ENCODE data around the gene F11R. TPM values are rescaled to one million over a fixed set of nuclear protein-coding genes. Genes with fewer than 3 reads are reported as not detected.
"Not testable (repeated sequence)": the region's sequence is repeated elsewhere in the genome, so short reads cannot be mapped to it uniquely, and the experiment has no call there.

F11R gene
- total RNA-seq, 4 donors from 2014 or later: 68.4 to 125 (median 97.5) TPM

- intact Hi-C loops (cut with DNase I; ENCODE audit: low total_unique reads): no loop called here
- peak overlapping the region; percentile 56 for H3K4me3 ChIP-seq (ENCODE audit: low read depth, poor library complexity, severe bottlenecking)
- DNase-seq (ENCODE audit: low spot score in 2 of 2): no peak
- 50 to 56% methylated on average over 21 of the region's 21 CpGs for WGBS, 2 donors
- TF ChIP-seq POLR2A (IDR thresholded peaks at IDR 0.05) (no peak), CTCF (IDR thresholded peaks at IDR 0.05) (no peak)
Observed at GRCh38 chr1:161037661-161038522, 16.9 kb upstream of the F11R start.

GRCh38 chr1:161033751-161034150, 12.8 kb upstream of the F11R start:
- DNase-seq (ENCODE audit: low spot score in 2 of 2): no peak
- H3K4me3 ChIP-seq (ENCODE audit: low read depth, poor library complexity, severe bottlenecking): no peak overlapping the region
- WGBS, 2 donors: 73 to 76% methylated on average over 2 to 3 of the region's 3 CpGs
- TF ChIP-seq POLR2A (IDR thresholded peaks at IDR 0.05) (no peak), CTCF (IDR thresholded peaks at IDR 0.05) (no peak)
- intact Hi-C loops (cut with DNase I; ENCODE audit: low total_unique reads): no loop called here

- 68 to 78% methylated on average over 1 of the region's 1 CpG for WGBS, 2 donors
- no peak for DNase-seq (ENCODE audit: low spot score in 2 of 2)
- no peak overlapping the region for H3K4me3 ChIP-seq (ENCODE audit: low read depth, poor library complexity, severe bottlenecking)
- TF ChIP-seq POLR2A (IDR thresholded peaks at IDR 0.05) (no peak), CTCF (IDR thresholded peaks at IDR 0.05) (no peak)
- intact Hi-C loops (cut with DNase I; ENCODE audit: low total_unique reads): no loop called here
Observed at GRCh38 chr1:161032409-161032808, 11.5 kb upstream of the F11R start.

GRCh38 chr1:161031874-161032273, 10.9 kb upstream of the F11R start:
- TF ChIP-seq CTCF (IDR thresholded peaks at IDR 0.05): no peak
- TF ChIP-seq POLR2A (IDR thresholded peaks at IDR 0.05): no peak
- no peak for DNase-seq (ENCODE audit: low spot score in 2 of 2)
- intact Hi-C loops (cut with DNase I; ENCODE audit: low total_unique reads): no loop called here
- 71 to 75% methylated on average over 2 of the region's 2 CpGs for WGBS, 2 donors
- H3K4me3 ChIP-seq (ENCODE audit: low read depth, poor library complexity, severe bottlenecking): no peak overlapping the region

GRCh38 chr1:161029466-161029865, 8.5 kb upstream of the F11R start:
- intact Hi-C loops (cut with DNase I; ENCODE audit: low total_unique reads); DNase-seq (ENCODE audit: low spot score in 2 of 2); H3K4me3 ChIP-seq (ENCODE audit: low read depth, poor library complexity, severe bottlenecking): not testable (repeated sequence)
- WGBS, 2 donors: 93% methylated on average over 6 to 21 of the region's 32 CpGs

GRCh38 chr1:161026954-161027353, 6.0 kb upstream of the F11R start:
- H3K4me3 ChIP-seq (ENCODE audit: low read depth, poor library complexity, severe bottlenecking); intact Hi-C loops (cut with DNase I; ENCODE audit: low total_unique reads); DNase-seq (ENCODE audit: low spot score in 2 of 2): not testable (repeated sequence)
- WGBS, 2 donors: 53 to 63% methylated on average over 1 of the region's 1 CpG

GRCh38 chr1:161022432-161022831, 1.5 kb upstream of the F11R start:
- 82 to 83% methylated on average over 12 of the region's 12 CpGs for WGBS, 2 donors
- H3K4me3 ChIP-seq (ENCODE audit: low read depth, poor library complexity, severe bottlenecking); intact Hi-C loops (cut with DNase I; ENCODE audit: low total_unique reads); DNase-seq (ENCODE audit: low spot score in 2 of 2): not testable (repeated sequence)
